ENCODE results near the gene SHTN1.

SHTN1 gene

GRCh38 chr10:117005026-117005526 lies at the start of gene SHTN1:
TSS of gene SHTN1 (minus strand) at chr10:117005187. CDS start at chr10:117005079, 108 bp downstream.
- Histone ChIP-seq H3K9me3 (ENCODE audit: control insufficient read depth in 1 of 2, low read length in 2 of 2) (no peaks in the 10 kb centered on the region), H3K36me3 (ENCODE audit: control insufficient read depth in 1 of 2, insufficient read depth in 2 of 2, low read length in 2 of 2) (no peaks in the 10 kb centered on the region), H3K27ac (ENCODE audit: low read length) (peak within 1 kb of the TSS; percentile 14), H3K4me3 (ENCODE audit: low read depth in 1 of 2, low read length in 2 of 2) (peak within 1 kb of the TSS; percentile 54 to 95), H3K4me1 (ENCODE audit: control insufficient read depth in 1 of 2, insufficient read depth in 2 of 2, low read length in 2 of 2) (peaks cover 0 to 8% of the 10 kb centered on the region in 2 donors), H3K27me3 (ENCODE audit: low read depth, low read length) (no peaks in the 10 kb centered on the region)

GRCh38 chr10:117053482-117053881 lies 48.5 kb upstream of the SHTN1 start:
- H3K9me3 ChIP-seq (ENCODE audit: control insufficient read depth in 1 of 2, low read length in 2 of 2): peaks cover 6 to 9% of the 10 kb centered on the region in 2 donors
- H3K27me3 ChIP-seq (ENCODE audit: low read depth, low read length): no peaks in the 10 kb centered on the region
- no peak overlapping the region for H3K27ac ChIP-seq (ENCODE audit: low read length)
- H3K36me3 ChIP-seq (ENCODE audit: control insufficient read depth in 1 of 2, insufficient read depth in 2 of 2, low read length in 2 of 2): no peaks in the 10 kb centered on the region
- no peaks in the 10 kb centered on the region for H3K4me1 ChIP-seq (ENCODE audit: control insufficient read depth in 1 of 2, insufficient read depth in 2 of 2, low read length in 2 of 2)
- H3K4me3 ChIP-seq (ENCODE audit: low read depth in 1 of 2, low read length in 2 of 2): no peak overlapping the region

GRCh38 chr10:117047947-117048346 lies 43.0 kb upstream of the SHTN1 start:
- no peak overlapping the region for H3K4me3 ChIP-seq (ENCODE audit: low read depth in 1 of 2, low read length in 2 of 2)
- H3K27me3 ChIP-seq (ENCODE audit: low read depth, low read length): no peaks in the 10 kb centered on the region
- no peaks in the 10 kb centered on the region for H3K4me1 ChIP-seq (ENCODE audit: control insufficient read depth in 1 of 2, insufficient read depth in 2 of 2, low read length in 2 of 2)
- H3K27ac ChIP-seq (ENCODE audit: low read length): no peak overlapping the region
- no peaks in the 10 kb centered on the region for H3K36me3 ChIP-seq (ENCODE audit: control insufficient read depth in 1 of 2, insufficient read depth in 2 of 2, low read length in 2 of 2)
- H3K9me3 ChIP-seq (ENCODE audit: control insufficient read depth in 1 of 2, low read length in 2 of 2): peaks cover 9% of the 10 kb centered on the region in 2 donors

GRCh38 chr10:117016266-117016665 lies 11.3 kb upstream of the SHTN1 start:
- H3K4me1 ChIP-seq (ENCODE audit: control insufficient read depth in 1 of 2, insufficient read depth in 2 of 2, low read length in 2 of 2): no peaks in the 10 kb centered on the region
- H3K27me3 ChIP-seq (ENCODE audit: low read depth, low read length): no peaks in the 10 kb centered on the region
- no peak overlapping the region for H3K4me3 ChIP-seq (ENCODE audit: low read depth in 1 of 2, low read length in 2 of 2)
- no peak overlapping the region for H3K27ac ChIP-seq (ENCODE audit: low read length)
- no peaks in the 10 kb centered on the region for H3K9me3 ChIP-seq (ENCODE audit: control insufficient read depth in 1 of 2, low read length in 2 of 2)
- H3K36me3 ChIP-seq (ENCODE audit: control insufficient read depth in 1 of 2, insufficient read depth in 2 of 2, low read length in 2 of 2): no peaks in the 10 kb centered on the region

- no peaks in the 10 kb centered on the region for H3K4me1 ChIP-seq (ENCODE audit: control insufficient read depth in 1 of 2, insufficient read depth in 2 of 2, low read length in 2 of 2)
- H3K27ac ChIP-seq (ENCODE audit: low read length): no peak overlapping the region
- no peaks in the 10 kb centered on the region for H3K36me3 ChIP-seq (ENCODE audit: control insufficient read depth in 1 of 2, insufficient read depth in 2 of 2, low read length in 2 of 2)
- H3K27me3 ChIP-seq (ENCODE audit: low read depth, low read length): no peaks in the 10 kb centered on the region
- H3K9me3 ChIP-seq (ENCODE audit: control insufficient read depth in 1 of 2, low read length in 2 of 2): no peaks in the 10 kb centered on the region
- H3K4me3 ChIP-seq (ENCODE audit: low read depth in 1 of 2, low read length in 2 of 2): no peak overlapping the region
Observed at GRCh38 chr10:117014835-117015234, 9.8 kb upstream of the SHTN1 start.

- H3K27me3 ChIP-seq (ENCODE audit: low read depth, low read length): no peaks in the 10 kb centered on the region
- no peak overlapping the region for H3K27ac ChIP-seq (ENCODE audit: low read length)
- peaks cover 0 to 8% of the 10 kb centered on the region in 2 donors for H3K4me1 ChIP-seq (ENCODE audit: control insufficient read depth in 1 of 2, insufficient read depth in 2 of 2, low read length in 2 of 2)
- H3K4me3 ChIP-seq (ENCODE audit: low read depth in 1 of 2, low read length in 2 of 2): no peak overlapping the region
- H3K9me3 ChIP-seq (ENCODE audit: control insufficient read depth in 1 of 2, low read length in 2 of 2): no peaks in the 10 kb centered on the region
- no peaks in the 10 kb centered on the region for H3K36me3 ChIP-seq (ENCODE audit: control insufficient read depth in 1 of 2, insufficient read depth in 2 of 2, low read length in 2 of 2)
Observed at GRCh38 chr10:117007080-117007479, 2.1 kb upstream of the SHTN1 start.

- H3K4me1 ChIP-seq (ENCODE audit: control insufficient read depth in 1 of 2, insufficient read depth in 2 of 2, low read length in 2 of 2): peaks cover 0 to 8% of the 10 kb centered on the region in 2 donors
- peak overlapping the region; percentile 54 to 95 for H3K4me3 ChIP-seq (ENCODE audit: low read depth in 1 of 2, low read length in 2 of 2)
- no peak overlapping the region for H3K27ac ChIP-seq (ENCODE audit: low read length)
- no peaks in the 10 kb centered on the region for H3K27me3 ChIP-seq (ENCODE audit: low read depth, low read length)
- no peaks in the 10 kb centered on the region for H3K9me3 ChIP-seq (ENCODE audit: control insufficient read depth in 1 of 2, low read length in 2 of 2)
- H3K36me3 ChIP-seq (ENCODE audit: control insufficient read depth in 1 of 2, insufficient read depth in 2 of 2, low read length in 2 of 2): no peaks in the 10 kb centered on the region
Observed at GRCh38 chr10:117005527-117006055, 604 bp upstream of the SHTN1 start.

- H3K9me3 ChIP-seq (ENCODE audit: control insufficient read depth in 1 of 2, low read length in 2 of 2): no peaks in the 10 kb centered on the region
- peak overlapping the region; percentile 14 for H3K27ac ChIP-seq (ENCODE audit: low read length)
- H3K4me3 ChIP-seq (ENCODE audit: low read depth in 1 of 2, low read length in 2 of 2): peak overlapping the region; percentile 54 to 95
- peaks cover 0 to 8% of the 10 kb centered on the region in 2 donors for H3K4me1 ChIP-seq (ENCODE audit: control insufficient read depth in 1 of 2, insufficient read depth in 2 of 2, low read length in 2 of 2)
- H3K27me3 ChIP-seq (ENCODE audit: low read depth, low read length): no peaks in the 10 kb centered on the region
- no peaks in the 10 kb centered on the region for H3K36me3 ChIP-seq (ENCODE audit: control insufficient read depth in 1 of 2, insufficient read depth in 2 of 2, low read length in 2 of 2)
Observed at GRCh38 chr10:117004227-117005025, 561 bp downstream of the SHTN1 start.

GRCh38 chr10:117003336-117003735 lies 1.7 kb downstream of the SHTN1 start:
- H3K27ac ChIP-seq (ENCODE audit: low read length): no peak overlapping the region
- H3K9me3 ChIP-seq (ENCODE audit: control insufficient read depth in 1 of 2, low read length in 2 of 2): no peaks in the 10 kb centered on the region
- H3K36me3 ChIP-seq (ENCODE audit: control insufficient read depth in 1 of 2, insufficient read depth in 2 of 2, low read length in 2 of 2): no peaks in the 10 kb centered on the region
- no peak overlapping the region for H3K4me3 ChIP-seq (ENCODE audit: low read depth in 1 of 2, low read length in 2 of 2)
- H3K4me1 ChIP-seq (ENCODE audit: control insufficient read depth in 1 of 2, insufficient read depth in 2 of 2, low read length in 2 of 2): peaks cover 0 to 8% of the 10 kb centered on the region in 2 donors
- H3K27me3 ChIP-seq (ENCODE audit: low read depth, low read length): no peaks in the 10 kb centered on the region

- Histone ChIP-seq H3K27ac (ENCODE audit: low read length) (no peak overlapping the region), H3K36me3 (ENCODE audit: control insufficient read depth in 1 of 2, insufficient read depth in 2 of 2, low read length in 2 of 2) (no peaks in the 10 kb centered on the region), H3K4me1 (ENCODE audit: control insufficient read depth in 1 of 2, insufficient read depth in 2 of 2, low read length in 2 of 2) (peaks cover 0 to 8% of the 10 kb centered on the region in 2 donors), H3K4me3 (ENCODE audit: low read depth in 1 of 2, low read length in 2 of 2) (no peak overlapping the region), H3K27me3 (ENCODE audit: low read depth, low read length) (no peaks in the 10 kb centered on the region), H3K9me3 (ENCODE audit: control insufficient read depth in 1 of 2, low read length in 2 of 2) (no peaks in the 10 kb centered on the region)
Observed at GRCh38 chr10:117002206-117002605, 2.8 kb downstream of the SHTN1 start.

- peaks cover 0 to 8% of the 10 kb centered on the region in 2 donors for H3K4me1 ChIP-seq (ENCODE audit: control insufficient read depth in 1 of 2, insufficient read depth in 2 of 2, low read length in 2 of 2)
- H3K27ac ChIP-seq (ENCODE audit: low read length): no peak overlapping the region
- H3K4me3 ChIP-seq (ENCODE audit: low read depth in 1 of 2, low read length in 2 of 2): no peak overlapping the region
- H3K9me3 ChIP-seq (ENCODE audit: control insufficient read depth in 1 of 2, low read length in 2 of 2): no peaks in the 10 kb centered on the region
- H3K36me3 ChIP-seq (ENCODE audit: control insufficient read depth in 1 of 2, insufficient read depth in 2 of 2, low read length in 2 of 2): no peaks in the 10 kb centered on the region
- H3K27me3 ChIP-seq (ENCODE audit: low read depth, low read length): no peaks in the 10 kb centered on the region
Observed at GRCh38 chr10:117001144-117001543, 3.8 kb downstream of the SHTN1 start.
